ENCODE data around the gene CHD9.
"Not testable (repeated sequence)": the region's sequence is repeated elsewhere in the genome, so short reads cannot be mapped to it uniquely, and the experiment has no call there.

The CHD9 gene

DNA sequence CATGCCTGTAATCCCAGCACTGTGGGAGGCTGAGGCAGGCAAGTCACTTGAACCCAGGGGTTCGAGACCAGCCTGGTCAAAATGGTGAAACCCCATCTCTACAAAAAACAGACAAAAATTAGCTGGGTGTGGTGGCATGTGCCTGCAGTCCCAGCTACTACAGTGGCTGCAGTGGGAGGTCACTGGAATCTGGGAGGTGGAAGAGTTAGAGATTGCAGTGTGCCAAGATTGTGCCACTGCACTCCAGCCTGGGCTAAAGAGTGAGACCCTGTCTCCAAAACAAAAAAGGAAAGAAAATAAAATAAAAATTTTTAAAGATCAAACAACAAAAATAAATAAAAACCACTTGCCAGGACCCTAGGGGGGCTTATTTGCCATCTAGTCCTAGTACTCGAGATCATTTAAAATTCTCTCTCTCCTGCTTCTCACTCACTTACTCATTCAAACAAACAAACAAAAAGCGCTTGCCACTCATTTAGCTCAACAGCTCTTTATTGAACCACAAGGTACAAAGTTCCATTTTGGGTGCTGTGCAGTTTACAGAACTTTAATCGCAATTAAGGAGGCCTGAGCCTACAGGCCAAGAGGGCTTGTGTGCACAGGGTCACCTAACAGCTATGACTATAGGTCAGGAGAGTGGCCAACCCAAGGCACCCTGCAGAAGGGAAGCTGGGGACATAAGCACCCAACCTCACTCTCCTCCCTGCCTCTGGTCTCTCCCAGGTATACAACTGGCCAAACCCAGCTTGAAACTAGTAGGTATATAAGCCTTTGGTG, 6.5 kb upstream of the CHD9 start:
- no peak for DNase-seq (ENCODE audit: low read depth in 2 of 2, low spot score in 1 of 2)

GRCh38 chr16:53051255-53051654, 3.5 kb upstream of the CHD9 start:
- DNase-seq (ENCODE audit: low read depth in 2 of 2, low spot score in 1 of 2), result not testable (repeated sequence)

GRCh38 chr16:53052519-53053501, 2.0 kb upstream of the CHD9 start, which contains the start of gene CHD9NB:
CHD9NB (minus strand) TSS chr16:53052897; CDS start chr16:53044158, 8,739 bp downstream.
- no peak for DNase-seq (ENCODE audit: low read depth in 2 of 2, low spot score in 1 of 2)

- DNase-seq (ENCODE audit: low read depth in 2 of 2, low spot score in 1 of 2), result no peak
Measured at GRCh38 chr16:53053967-53054669, 673 bp upstream of the CHD9 start.

DNA sequence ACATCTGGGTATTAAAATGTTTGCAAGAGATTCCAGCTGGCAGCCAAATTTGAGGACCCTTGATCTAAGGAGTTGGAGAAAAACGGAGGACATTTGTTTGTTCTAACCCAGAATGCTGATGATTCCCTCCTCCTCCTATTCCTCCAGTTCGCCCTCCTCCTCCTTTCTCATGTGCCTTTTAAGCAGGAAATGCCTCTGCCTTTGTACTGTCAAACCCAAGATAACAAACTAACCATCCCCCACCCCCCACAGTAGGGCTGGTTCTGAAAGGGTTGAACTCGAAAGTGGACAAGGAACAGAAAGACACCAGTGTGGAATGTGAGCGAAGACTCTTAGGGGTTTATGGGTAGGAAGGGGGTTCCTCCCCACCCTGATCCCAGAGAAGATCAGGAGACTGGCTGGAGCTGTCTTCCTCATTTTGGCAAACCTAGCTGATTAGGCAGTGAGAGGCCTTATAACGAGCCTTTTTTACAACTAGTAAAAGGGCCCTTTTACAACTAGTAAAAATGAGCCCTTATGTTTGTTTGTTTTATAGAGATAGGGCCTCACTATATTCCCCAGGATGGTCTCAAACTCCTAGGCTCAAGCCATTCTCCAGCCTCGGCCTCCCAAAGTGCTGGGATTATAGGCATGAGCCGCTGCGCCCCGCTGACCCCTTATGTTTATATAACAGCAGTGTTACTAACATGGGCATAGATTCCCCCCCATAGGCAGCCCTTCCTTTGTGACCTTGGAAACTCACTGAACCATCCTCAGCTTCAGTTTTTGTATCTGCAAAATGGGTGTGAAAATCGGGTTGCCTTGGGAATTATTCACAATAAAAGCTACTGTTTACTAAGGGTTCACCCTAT, 975 bp downstream of the CHD9 start:
- no peak for DNase-seq (ENCODE audit: low read depth in 2 of 2, low spot score in 1 of 2)

GRCh38 chr16:53056392-53056881, 1.6 kb downstream of the CHD9 start:
- DNase-seq (ENCODE audit: low read depth in 2 of 2, low spot score in 1 of 2), result no peak

GRCh38 chr16:53057658-53058057, 2.9 kb downstream of the CHD9 start:
- DNase-seq (ENCODE audit: low read depth in 2 of 2, low spot score in 1 of 2), result no peak

GRCh38 chr16:53058441-53058840, 3.6 kb downstream of the CHD9 start:
- DNase-seq (ENCODE audit: low read depth in 2 of 2, low spot score in 1 of 2), result no peak

DNA sequence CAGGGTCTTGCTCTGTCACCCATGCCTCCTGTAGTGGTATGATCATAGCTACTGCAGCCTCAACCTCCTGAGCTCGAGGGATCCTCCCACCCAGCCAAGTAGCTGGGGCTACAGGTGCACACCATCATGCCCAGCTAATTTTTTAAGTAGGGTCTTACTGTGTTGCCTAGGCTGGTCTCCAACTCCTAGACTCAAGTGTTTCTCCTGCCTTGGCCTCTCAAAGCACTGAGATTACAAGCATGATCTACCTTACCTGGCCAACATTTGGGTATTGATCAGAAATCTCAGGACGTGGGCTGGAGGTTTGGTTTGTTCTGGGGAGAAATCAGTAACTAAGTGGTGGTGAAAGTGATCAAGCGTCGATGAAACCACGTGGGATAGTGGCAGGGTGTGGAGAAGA, 4.1 kb downstream of the CHD9 start:
- no peak for DNase-seq (ENCODE audit: low read depth in 2 of 2, low spot score in 1 of 2)

DNA sequence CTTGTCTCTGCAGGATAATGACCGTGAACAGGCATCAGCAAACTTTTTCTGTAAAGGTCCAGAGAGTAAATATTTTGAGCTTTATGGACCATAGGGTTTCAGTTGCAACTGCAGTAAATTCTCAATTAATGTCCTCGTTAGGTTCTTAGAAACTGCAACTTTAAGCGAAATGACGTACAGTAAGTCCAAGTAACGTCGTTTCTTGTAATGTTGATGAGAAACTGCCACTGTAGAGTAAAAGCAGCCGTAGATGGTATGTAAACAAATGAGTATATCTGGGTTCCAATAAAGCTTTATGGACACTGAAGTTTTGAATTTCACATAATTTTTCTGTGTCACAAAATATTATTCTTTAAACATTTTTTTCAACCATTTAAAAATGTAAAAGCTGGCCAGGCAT, 4.9 kb downstream of the CHD9 start:
- no peak for DNase-seq (ENCODE audit: low read depth in 2 of 2, low spot score in 1 of 2)

- no peak for DNase-seq (ENCODE audit: low read depth in 2 of 2, low spot score in 1 of 2)
Measured at GRCh38 chr16:53061256-53061655, 6.5 kb downstream of the CHD9 start.

DNA sequence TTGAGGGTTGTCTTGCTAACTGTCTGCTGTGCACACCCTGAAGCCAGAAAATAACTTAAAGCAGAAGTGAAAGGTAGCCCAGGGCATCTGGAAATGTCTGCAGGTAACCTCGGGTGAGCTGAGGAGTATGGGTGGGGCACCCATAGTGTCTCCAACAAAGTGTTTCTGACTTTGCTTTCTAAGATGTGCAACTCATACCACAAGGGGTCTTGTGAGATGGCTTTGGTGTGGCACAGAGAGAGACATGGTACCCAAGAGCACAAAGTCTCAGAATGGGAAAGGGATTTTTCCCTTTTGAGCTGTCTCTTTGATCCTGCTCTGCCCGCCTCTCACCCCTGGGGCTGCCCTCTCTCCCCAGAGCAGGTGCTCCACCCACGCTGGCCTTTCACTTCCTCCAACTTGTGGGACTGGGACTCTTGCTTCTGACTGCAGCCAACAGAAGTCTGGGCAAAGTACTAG, 6.9 kb downstream of the CHD9 start:
- DNase-seq (ENCODE audit: low read depth in 2 of 2, low spot score in 1 of 2), result no peak

DNA sequence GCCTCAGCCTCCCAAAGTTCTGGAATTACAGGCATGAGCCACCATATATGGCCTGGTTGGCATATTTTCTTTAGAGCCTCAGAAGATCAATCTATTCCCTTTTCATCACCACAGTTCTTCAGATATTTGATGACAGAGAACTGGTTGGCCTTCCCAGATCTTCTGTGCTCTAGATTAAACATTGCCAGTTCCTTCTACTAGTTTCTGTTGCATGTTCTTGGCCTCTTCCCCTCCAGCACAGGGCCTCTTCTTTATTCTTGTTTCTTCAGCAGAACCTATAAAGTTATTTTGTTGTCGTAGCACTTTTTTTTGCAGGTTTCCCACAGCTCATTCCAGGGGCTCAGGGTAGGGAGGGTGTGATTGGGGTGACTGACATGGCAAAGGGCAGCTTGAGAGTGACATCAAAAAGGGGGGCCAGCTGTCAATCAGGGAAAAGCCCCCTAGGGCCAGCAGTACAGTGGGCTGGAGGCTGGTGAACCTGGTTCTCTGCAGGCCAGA, 9.3 kb downstream of the CHD9 start:
- DNase-seq (ENCODE audit: low read depth in 2 of 2, low spot score in 1 of 2), result no peak

DNA sequence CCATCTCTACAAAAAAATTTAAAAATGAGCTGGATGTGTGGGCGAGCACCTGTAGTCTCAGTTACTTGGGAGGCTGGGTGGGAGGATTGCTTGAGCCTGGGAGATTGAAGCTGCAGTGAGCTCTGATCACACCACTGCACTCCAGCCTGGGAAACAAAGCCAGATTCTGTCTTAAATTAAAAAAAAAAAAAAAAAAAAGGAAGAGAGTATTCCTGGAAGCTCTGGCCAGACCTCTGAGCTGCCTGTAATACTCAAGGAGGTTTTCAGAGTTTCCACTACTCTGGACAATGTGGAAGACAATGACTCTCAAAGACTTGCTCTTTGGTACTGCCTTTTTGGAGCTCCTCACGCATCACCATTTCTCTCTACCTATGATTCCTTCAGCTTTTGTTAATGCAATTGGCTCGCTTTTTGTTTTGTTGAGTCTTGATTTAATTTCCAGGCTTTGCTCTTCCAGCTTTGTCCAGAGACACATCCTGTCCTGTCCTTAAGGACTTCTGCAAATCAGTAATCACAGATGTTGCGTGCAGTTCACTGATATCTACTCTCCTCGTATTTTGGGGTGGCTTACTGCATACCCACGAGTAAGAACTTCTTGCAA, 10.8 kb downstream of the CHD9 start:
- no peak for DNase-seq (ENCODE audit: low read depth in 2 of 2, low spot score in 1 of 2)

GRCh38 chr16:53067675-53068074, 12.9 kb downstream of the CHD9 start:
- no peak for DNase-seq (ENCODE audit: low read depth in 2 of 2, low spot score in 1 of 2)

- DNase-seq (ENCODE audit: low read depth in 2 of 2, low spot score in 1 of 2), result no peak
Measured at GRCh38 chr16:53068423-53068833, 13.6 kb downstream of the CHD9 start.

- DNase-seq (ENCODE audit: low read depth in 2 of 2, low spot score in 1 of 2), result no peak
Measured at GRCh38 chr16:53069772-53070171, 15.0 kb downstream of the CHD9 start.

GRCh38 chr16:53071748-53072301, 17.0 kb downstream of the CHD9 start:
- no peak for DNase-seq (ENCODE audit: low read depth in 2 of 2, low spot score in 1 of 2)

DNA sequence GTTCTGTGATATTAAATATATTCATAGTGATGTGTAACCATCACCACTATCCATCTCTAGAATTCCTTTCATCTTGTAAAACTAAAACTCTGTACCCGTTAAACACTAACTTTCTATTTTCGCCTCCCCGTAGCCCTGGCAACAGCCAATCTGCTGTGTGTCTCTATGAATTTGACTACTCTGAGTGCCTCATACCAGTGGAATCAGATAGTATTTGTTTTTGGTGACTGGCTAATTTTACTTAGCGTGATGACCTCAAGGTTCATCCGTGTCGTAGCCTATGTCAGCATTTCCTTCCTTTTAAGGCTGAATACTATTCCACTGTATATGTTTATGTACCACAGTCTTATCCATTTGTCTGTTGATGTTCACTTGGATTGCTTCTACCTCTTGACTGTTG, 18.2 kb downstream of the CHD9 start:
- DNase-seq (ENCODE audit: low read depth in 2 of 2, low spot score in 1 of 2), result no peak

Data from stimulated activated CD8-positive, alpha-beta memory T cell treated with anti-CD3 and anti-CD28 coated beads, Interleukin-4, amount 100 ng/mL, for 4 hours (primary cell).